HS-27A (cell line): Measurements from ENCODE around the gene SLFN12.
"Not testable (repeated sequence)": the region's sequence is repeated elsewhere in the genome, so short reads cannot be mapped to it uniquely, and the experiment has no call there.

Source experiments
- DNase-seq: peaks from one replicate; pipeline ENCODE4 v3.0.0-alpha.2; 2012; ENCODE audit warnings: low read depth, missing footprints

Gene SLFN12

DNA sequence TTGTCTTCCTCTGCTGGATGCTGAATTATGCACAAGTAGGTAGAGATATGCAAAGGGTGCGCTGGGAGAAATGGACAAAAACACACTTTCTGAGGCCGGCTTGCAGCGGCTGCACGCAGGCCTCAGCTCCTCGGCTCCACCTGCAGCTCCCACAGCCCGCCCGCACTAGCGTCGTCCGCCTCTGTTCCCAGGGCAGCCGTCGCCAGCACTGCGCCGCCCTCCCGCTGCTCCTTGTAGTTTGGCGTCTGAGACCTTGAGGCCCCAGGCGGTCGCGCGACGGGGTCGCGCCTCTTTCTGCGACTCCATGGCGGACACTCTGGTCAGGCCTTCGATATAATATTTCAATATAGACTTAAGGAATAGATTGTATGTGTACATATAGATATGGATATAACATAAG lies 24.8 kb downstream of the SLFN12 start:
- DNase-seq: no peak

DNA sequence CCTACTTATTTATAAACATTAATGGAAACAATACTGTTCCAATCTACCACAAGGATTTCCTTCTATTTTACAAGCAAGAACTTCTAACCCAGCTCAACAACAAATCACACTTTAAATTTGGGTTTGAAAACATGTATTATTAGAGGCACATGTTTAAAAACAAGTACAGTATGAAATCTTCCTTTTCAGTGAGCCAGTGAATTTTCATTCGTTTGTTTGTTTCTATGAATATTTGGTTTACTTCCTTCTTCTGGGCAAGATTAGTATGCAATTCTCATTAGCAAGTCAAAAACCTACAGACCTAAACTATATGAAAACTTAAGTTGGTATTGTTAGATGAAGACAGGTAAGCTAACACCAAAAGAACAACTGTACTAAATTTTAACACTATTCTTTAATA lies 25.7 kb downstream of the SLFN12 start:
- DNase-seq: no peak

DNA sequence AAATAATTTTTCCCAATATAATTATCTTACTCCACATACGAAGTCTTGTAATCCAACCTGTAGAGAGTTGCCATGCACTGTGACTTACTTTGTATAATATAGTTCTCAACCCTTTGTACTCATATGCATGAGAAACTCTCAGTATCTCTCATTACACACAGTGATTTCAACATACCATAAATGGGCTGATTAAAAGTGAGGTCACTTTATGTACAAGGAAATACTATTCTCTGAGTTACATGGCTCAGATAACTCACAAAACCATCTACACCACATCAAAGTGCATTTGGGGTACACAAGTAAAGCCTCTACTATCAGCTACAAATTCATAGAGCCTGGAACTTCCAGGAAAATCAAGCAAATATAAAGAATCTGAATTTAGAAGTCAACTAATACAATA lies 27.9 kb downstream of the SLFN12 start:
- no peak for DNase-seq

DNA sequence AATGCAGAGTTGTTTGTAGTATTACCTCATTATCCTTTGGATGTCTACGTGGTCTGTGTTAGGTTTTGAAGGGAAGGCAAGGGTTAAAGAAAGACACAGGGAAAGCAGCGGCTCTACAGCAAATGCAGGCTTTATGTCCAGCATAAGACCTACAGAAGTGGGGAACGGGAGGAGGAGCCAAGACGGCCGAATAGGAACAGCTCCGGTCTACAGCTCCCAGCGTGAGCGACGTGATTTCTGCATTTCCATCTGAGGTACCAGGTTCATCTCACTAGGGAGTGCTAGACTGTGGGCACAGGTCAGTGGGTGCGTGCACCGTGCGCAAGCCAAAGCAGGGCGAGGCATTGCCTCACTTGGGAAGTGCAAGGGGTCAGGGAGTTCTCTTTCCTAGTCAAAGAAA lies 38.5 kb downstream of the SLFN12 start:
- DNase-seq: not testable (repeated sequence)

- DNase-seq: no peak
These were observed 41.6 kb downstream of the SLFN12 start for GRCh38 chr17:35390663-35391062.

DNA sequence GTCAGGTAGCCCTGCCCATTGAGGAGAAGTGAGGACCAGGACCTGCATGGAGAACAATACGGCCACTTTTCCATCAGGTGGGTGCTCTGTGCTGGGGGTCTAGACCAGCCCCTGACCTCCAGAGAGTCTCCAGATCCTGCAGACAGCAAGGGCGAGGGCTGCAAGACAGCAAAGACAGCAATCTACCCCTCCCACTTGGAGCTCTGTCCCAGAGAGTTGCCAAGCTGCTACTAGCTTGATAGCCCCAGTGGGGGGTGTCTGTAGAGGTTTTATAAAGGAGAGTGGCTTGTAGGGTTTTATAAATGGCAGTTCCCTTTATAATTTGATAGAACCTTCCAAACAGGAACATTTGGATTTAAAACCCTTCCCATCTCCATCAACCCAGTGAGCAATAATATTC lies 42.1 kb downstream of the SLFN12 start:
- no peak for DNase-seq

GRCh38 chr17:35387496-35387895 lies 44.8 kb downstream of the SLFN12 start:
- DNase-seq: no peak

GRCh38 chr17:35377706-35378105 lies 54.6 kb downstream of the SLFN12 start:
- no peak for DNase-seq

- no peak for DNase-seq
These were observed 55.2 kb downstream of the SLFN12 start for GRCh38 chr17:35377068-35377467.

DNA sequence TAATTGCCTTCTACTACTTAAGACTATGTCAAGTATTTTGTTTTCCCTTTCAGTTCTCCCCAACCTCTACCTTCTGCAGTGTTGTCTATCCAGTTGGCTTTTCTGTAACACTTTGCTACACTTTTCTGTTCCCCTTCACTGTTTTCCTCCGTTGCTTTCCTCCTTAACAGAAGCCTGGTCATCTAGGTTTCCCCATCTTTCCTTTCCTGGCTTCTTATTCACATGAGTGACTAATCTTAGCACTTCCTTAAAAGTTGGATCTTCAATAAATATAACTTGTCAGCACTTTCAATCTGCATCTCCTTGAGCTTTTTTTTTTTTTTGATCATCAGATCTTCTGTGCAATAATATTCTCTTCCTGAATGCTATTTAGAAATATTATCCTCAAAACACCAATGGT lies 56.1 kb downstream of the SLFN12 start:
- DNase-seq: no peak

GRCh38 chr17:35374766-35375344 lies 57.4 kb downstream of the SLFN12 start:
- peak; percentile 1 for DNase-seq

GRCh38 chr17:35373984-35374765 lies 58.1 kb downstream of the SLFN12 start:
- peak; percentile 17 for DNase-seq

DNA sequence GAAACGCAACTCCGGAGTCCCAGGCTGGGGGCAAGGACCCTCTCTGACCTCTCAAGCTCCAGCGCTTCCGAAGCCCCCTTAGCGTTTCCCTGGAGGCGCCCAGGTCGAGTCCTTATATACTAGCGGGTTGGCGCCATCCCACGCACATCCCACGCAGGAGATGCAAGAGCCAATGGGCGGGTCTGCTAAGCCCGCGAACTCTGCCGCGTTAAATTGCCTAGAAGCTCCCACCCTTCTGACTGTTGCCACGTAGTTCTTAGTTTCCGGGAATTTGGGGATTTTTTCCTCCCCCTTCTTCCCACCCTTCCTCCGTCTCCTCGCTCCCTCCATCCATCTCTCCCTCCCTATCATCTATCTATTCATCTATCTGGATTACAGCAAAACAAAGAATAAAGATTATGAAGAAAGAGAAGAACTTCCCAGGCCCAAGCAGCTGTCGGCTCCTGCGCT lies 58.7 kb downstream of the SLFN12 start, which contains the start of gene SLFN11:
Gene SLFN11 (minus strand): TSS at position 88 of the 450 bp plus-strand sequence. CDS start 9,814 bp downstream, outside the sequence.
- DNase-seq: peak; percentile 58

GRCh38 chr17:35372846-35373533 lies 59.3 kb downstream of the SLFN12 start:
- DNase-seq: peak; percentile 2

DNA sequence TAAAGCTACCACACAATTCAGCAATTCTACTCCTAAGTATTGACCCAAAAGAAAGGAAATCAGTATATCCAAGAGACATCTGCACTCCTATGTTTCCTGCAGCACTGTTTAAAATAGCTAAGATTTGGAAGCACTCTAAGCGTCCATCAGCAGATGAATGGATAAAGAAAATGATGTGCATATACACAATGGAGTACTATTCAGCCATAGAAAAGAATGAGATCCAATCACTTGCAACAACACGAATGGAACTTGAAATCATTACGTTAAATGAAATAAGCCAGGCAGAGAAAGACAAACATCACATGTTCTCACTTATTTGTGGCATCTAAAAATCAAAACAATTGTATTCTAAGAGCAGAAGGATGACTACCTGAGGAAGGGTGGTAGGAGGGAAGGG lies 60.4 kb downstream of the SLFN12 start:
- DNase-seq: no peak

GRCh38 chr17:35368081-35368830 lies 64.0 kb downstream of the SLFN12 start:
- DNase-seq: no peak

DNA sequence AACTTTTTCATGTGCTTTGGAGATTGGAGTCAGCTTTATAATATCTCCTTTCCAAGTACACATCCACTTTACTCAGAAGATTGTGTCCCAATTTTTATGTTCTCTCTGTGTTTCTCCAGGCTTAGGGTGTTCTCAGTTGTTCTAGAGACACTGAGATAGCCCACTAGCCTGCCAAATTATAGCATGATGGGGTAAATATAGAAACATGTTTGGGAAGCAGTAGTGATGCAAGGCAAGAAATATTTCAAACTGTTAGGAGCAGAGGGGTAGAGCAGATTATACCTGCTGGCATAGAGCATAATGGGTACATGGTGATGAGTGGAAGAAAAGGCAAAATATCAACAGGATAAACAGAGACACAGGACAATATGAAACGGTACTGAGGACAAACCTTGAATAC lies 71.3 kb downstream of the SLFN12 start:
- DNase-seq: no peak
